Measurements from ENCODE around the gene SLC24A3. TPM values are rescaled to one million over a fixed set of nuclear protein-coding genes. Genes with fewer than 3 reads are reported as not detected.

The SLC24A3 gene
- total RNA-seq, 1 experiment from 2014 or later, result 0.14 TPM

GRCh38 chr20:19699180-19699971 is 486.9 kb downstream of the SLC24A3 start:
- Histone ChIP-seq H3K36me3 (ENCODE audit: control insufficient read depth, insufficient read depth, low read length) (no peaks in the 10 kb centered on the region), H3K4me3 (ENCODE audit: low read depth, low read length) (no peak overlapping the region), H3K9me3 (peaks cover 12% of the 10 kb centered on the region), H3K27me3 (replicated peaks; ENCODE audit: control insufficient read depth, insufficient read depth, low read length) (no peaks in the 10 kb centered on the region), H3K4me1 (no peaks in the 10 kb centered on the region; the same call in 1 of the 2 replicates)
- intact Hi-C loops (cut with micrococcal nuclease; ENCODE audit: unreplicated experiment), result no loop called here
- Mint-ChIP-seq H3K4me1 (ENCODE audit: low read depth, unreplicated experiment) (no peaks in the 10 kb centered on the region), H3K27ac (ENCODE audit: unreplicated experiment) (no peak overlapping the region), H3K36me3 (ENCODE audit: insufficient read depth, unreplicated experiment) (no peaks in the 10 kb centered on the region), H3K9me3 (ENCODE audit: unreplicated experiment) (peaks cover 10% of the 10 kb centered on the region), H3K4me3 (ENCODE audit: unreplicated experiment) (no peak overlapping the region), H3K27me3 (ENCODE audit: insufficient read depth, unreplicated experiment) (no peaks in the 10 kb centered on the region)
- BruUV-seq (replicated peaks), result no TSS peak
- DNase-seq, result no peak
- TF ChIP-seq CTCF (IDR thresholded peaks at IDR 0.05; ENCODE audit: insufficient read depth in 1 of 2, low read depth in 1 of 2, low read length in 1 of 2, severe bottlenecking in 1 of 2, unreplicated experiment in 1 of 2), result no peak
- ChIA-PET POLR2A (no interaction called here), CTCF (no interaction called here)

- no peak for TF ChIP-seq CTCF (IDR thresholded peaks at IDR 0.05; ENCODE audit: insufficient read depth in 1 of 2, low read depth in 1 of 2, low read length in 1 of 2, severe bottlenecking in 1 of 2, unreplicated experiment in 1 of 2)
- H3K27me3 Mint-ChIP-seq (ENCODE audit: insufficient read depth, unreplicated experiment), result no peaks in the 10 kb centered on the region
- no peak overlapping the region for H3K4me3 ChIP-seq (ENCODE audit: low read depth, low read length)
- no peaks in the 10 kb centered on the region for H3K27me3 ChIP-seq (replicated peaks; ENCODE audit: control insufficient read depth, insufficient read depth, low read length)
- no peak overlapping the region for H3K4me3 Mint-ChIP-seq (ENCODE audit: unreplicated experiment)
- intact Hi-C loops (cut with micrococcal nuclease; ENCODE audit: unreplicated experiment), result no loop called here
- peaks cover 10% of the 10 kb centered on the region for H3K9me3 Mint-ChIP-seq (ENCODE audit: unreplicated experiment)
- CTCF ChIA-PET, result interaction anchor here (0.6 kb wide), 1 partner anchor 8 kb away, joined by 3 read pairs; no protein-coding TSS in a partner anchor
- POLR2A ChIA-PET, result no interaction called here
- no peak overlapping the region for H3K27ac Mint-ChIP-seq (ENCODE audit: unreplicated experiment)
- no peak for DNase-seq
- no peaks in the 10 kb centered on the region; the same call in 1 of the 2 replicates for H3K4me1 ChIP-seq
- H3K36me3 ChIP-seq (ENCODE audit: control insufficient read depth, insufficient read depth, low read length), result no peaks in the 10 kb centered on the region
- BruUV-seq (replicated peaks), result no TSS peak
- H3K9me3 ChIP-seq, result peaks cover 12% of the 10 kb centered on the region
- H3K4me1 Mint-ChIP-seq (ENCODE audit: low read depth, unreplicated experiment), result no peaks in the 10 kb centered on the region
- no peaks in the 10 kb centered on the region for H3K36me3 Mint-ChIP-seq (ENCODE audit: insufficient read depth, unreplicated experiment)
Measured at GRCh38 chr20:19701429-19701828, 489.0 kb downstream of the SLC24A3 start.

- no peak for TF ChIP-seq CTCF (IDR thresholded peaks at IDR 0.05; ENCODE audit: insufficient read depth in 1 of 2, low read depth in 1 of 2, low read length in 1 of 2, severe bottlenecking in 1 of 2, unreplicated experiment in 1 of 2)
- no peaks in the 10 kb centered on the region for H3K27me3 Mint-ChIP-seq (ENCODE audit: insufficient read depth, unreplicated experiment)
- peaks cover 11% of the 10 kb centered on the region for H3K4me1 Mint-ChIP-seq (ENCODE audit: low read depth, unreplicated experiment)
- H3K27me3 ChIP-seq (replicated peaks; ENCODE audit: control insufficient read depth, insufficient read depth, low read length), result no peaks in the 10 kb centered on the region
- CTCF ChIA-PET, result interaction anchor here (0.5 kb wide), 1 partner anchor 1854 kb away, joined by 3 read pairs; no protein-coding TSS in a partner anchor
- no TSS peak for BruUV-seq (replicated peaks)
- no peaks in the 10 kb centered on the region for H3K36me3 ChIP-seq (ENCODE audit: control insufficient read depth, insufficient read depth, low read length)
- no peak for DNase-seq
- H3K4me3 ChIP-seq (ENCODE audit: low read depth, low read length), result no peak overlapping the region
- H3K4me1 ChIP-seq, result peaks cover 22% of the 10 kb centered on the region
- intact Hi-C loops (cut with micrococcal nuclease; ENCODE audit: unreplicated experiment), result no loop called here
- no peak overlapping the region for H3K27ac Mint-ChIP-seq (ENCODE audit: unreplicated experiment)
- H3K36me3 Mint-ChIP-seq (ENCODE audit: insufficient read depth, unreplicated experiment), result no peaks in the 10 kb centered on the region
- POLR2A ChIA-PET, result no interaction called here
- H3K9me3 ChIP-seq, result peaks cover 12% of the 10 kb centered on the region
- no peak overlapping the region for H3K4me3 Mint-ChIP-seq (ENCODE audit: unreplicated experiment)
- H3K9me3 Mint-ChIP-seq (ENCODE audit: unreplicated experiment), result peaks cover 10% of the 10 kb centered on the region
Measured at GRCh38 chr20:19706463-19706862, 494.0 kb downstream of the SLC24A3 start.
